Erythroblast (primary cell): ENCODE results near the gene OR10D3.

ENCODE experiments used
- GATA1 ChIP-seq: IDR thresholded peaks from 2 replicates; pipeline ENCODE4 v1.6.1; 2011; ENCODE audit warnings: low read depth, mild to moderate bottlenecking, control low read depth, low read length, moderate library complexity
- POLR2A ChIP-seq: IDR thresholded peaks from 2 replicates; pipeline ENCODE4 v1.6.1; 2011; ENCODE audit warnings: mild to moderate bottlenecking, low read length

DNA sequence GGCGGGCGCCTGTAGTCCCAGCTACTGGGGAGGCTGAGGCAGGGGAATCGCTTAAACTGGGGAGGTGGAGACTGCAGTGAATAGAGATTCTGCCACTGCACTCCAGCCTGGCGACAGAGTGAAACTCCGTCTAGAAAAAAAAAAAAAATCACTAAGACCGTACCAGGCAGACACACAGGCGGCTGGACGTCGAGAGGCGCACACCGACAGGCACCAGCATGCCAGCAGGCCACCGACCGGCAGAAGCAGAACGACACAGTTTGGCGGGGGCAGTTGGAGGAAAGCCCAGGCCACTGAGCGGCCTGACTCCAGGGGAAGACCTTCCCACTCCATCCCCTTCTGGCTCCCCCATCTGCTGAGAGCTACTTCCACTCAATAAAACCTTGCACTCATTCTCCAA lies 17.5 kb downstream of the OR10D3 start:
- no peak for TF ChIP-seq POLR2A
- TF ChIP-seq GATA1: no peak
